Measurements from ENCODE around the gene DCP1B.

DNA sequence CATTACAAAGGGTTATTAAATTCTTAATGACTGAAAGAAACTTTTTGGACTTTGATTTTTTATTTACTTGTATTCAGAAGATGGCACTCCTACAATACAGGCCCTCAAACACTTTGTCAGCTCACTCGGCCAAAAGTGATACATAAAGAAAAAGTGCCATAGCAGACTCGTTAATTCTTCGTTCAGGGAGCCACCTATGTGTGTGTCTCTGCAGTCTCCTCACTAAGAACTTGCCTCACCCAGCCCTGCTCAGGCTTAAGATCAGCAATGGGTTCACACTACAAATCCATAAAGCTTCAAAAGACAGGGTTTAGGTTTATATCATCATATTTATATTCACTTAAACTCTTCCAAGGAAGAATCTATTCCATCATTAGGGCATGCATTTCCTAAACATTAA is 11.5 kb downstream of the DCP1B start:
- no peak for TF ChIP-seq CTCF (IDR thresholded peaks at IDR 0.05)
- no peak for TF ChIP-seq POLR2A (IDR thresholded peaks at IDR 0.05)
